Uterus (tissue), 4 donors: Measurements from ENCODE around the gene UBASH3B. TPM values are rescaled to one million over a fixed set of nuclear protein-coding genes. Genes with fewer than 3 reads are reported as not detected.

Experiments used
- DNase-seq, 2 donors: peaks; one replicate each; pipeline ENCODE4 v3.0.0-alpha.2; 2019 to 2020
- H3K27ac ChIP-seq, 2 donors: fragments of 200-600 bp; sonication (generic); 1 replicate in 1 of 2; 2 replicates in 1 of 2; pipeline ENCODE4 v1.5.1; 2016 to 2018
- H3K27me3 ChIP-seq, 2 donors: fragments of 200-600 bp; sonication (generic); one replicate each; pipeline ENCODE4 v1.5.1; 2018 to 2019; ENCODE audit warnings: control low read depth in 1 of 2
- H3K36me3 ChIP-seq, 2 donors: fragments of 200-600 bp; sonication (generic); one replicate each; pipeline ENCODE4 v1.5.1; 2019; ENCODE audit warnings: control low read depth in 1 of 2
- H3K4me1 ChIP-seq, 2 donors: fragments of 200-600 bp; sonication (generic); one replicate each; pipeline ENCODE4 v1.5.1; 2018 to 2019; ENCODE audit warnings: control low read depth in 1 of 2
- H3K4me3 ChIP-seq, 2 donors: fragments of 200-600 bp; sonication (generic); 1 replicate in 1 of 2; 2 replicates in 1 of 2; pipeline ENCODE4 v1.5.1; 2018 to 2019; ENCODE audit warnings: mild to moderate bottlenecking in 1 of 2
- H3K9me3 ChIP-seq, 2 donors: fragments of 200-600 bp; sonication (generic); one replicate each; pipeline ENCODE4 v1.5.1; 2019; ENCODE audit warnings: control low read depth in 1 of 2
- CTCF ChIP-seq, 4 experiments: fragments of 200-600 bp in 2 of 4; fragments of 450-650 bp in 2 of 4; sonication (generic) in 2 of 4; IDR thresholded peaks; one replicate each; pipeline ENCODE4 v1.5.1; 2016 to 2019; ENCODE audit warnings: antibody characterized with exemption in 4 of 4, mild to moderate bottlenecking in 2 of 4, moderate library complexity in 1 of 4
- POLR2A ChIP-seq, 2 donors: fragments of 450-650 bp; IDR thresholded peaks; one replicate each; pipeline ENCODE4 v1.6.1; 2016; ENCODE audit warnings: antibody characterized with exemption in 2 of 2, mild to moderate bottlenecking in 1 of 2, moderate library complexity in 1 of 2
- intact Hi-C: fragments of 100-400 bp; cut with DNase I; formaldehyde crosslinking; loops from one replicate; pipeline ENCODE4 v1.15.1; 2023; ENCODE audit warnings: low total_unique reads
- total RNA-seq, 4 donors: library from RNA; depleted of rRNA in 3 of 4; stranded (reverse); fragments of >200 nt in 3 of 4; gene quantifications; one replicate each; pipeline versions ENCODE4 v1.1.0 to v1.2.4, GENCODE V29; 2014 to 2023
- donor health status: DM: yes; HTN: yes; CAD: no.

UBASH3B gene
- total RNA-seq, 4 donors from 2014 or later, result under 0.01 to 5.8 (median 2.0) TPM

GRCh38 chr11:122720107-122720881, 64.8 kb downstream of the UBASH3B start:
- no peak for DNase-seq
- Histone ChIP-seq H3K36me3 (no peaks in the 10 kb centered on the region), H3K27me3 (no peaks in the 10 kb centered on the region), H3K9me3 (no peaks in the 10 kb centered on the region), H3K27ac (no peak overlapping the region), H3K4me3 (no peak overlapping the region), H3K4me1 (no peaks in the 10 kb centered on the region)
- intact Hi-C loops, result no loop called here
- TF ChIP-seq CTCF (IDR thresholded peaks at IDR 0.05) (no peak), POLR2A (IDR thresholded peaks at IDR 0.05) (no peak)

GRCh38 chr11:122721201-122721963, 65.9 kb downstream of the UBASH3B start:
- H3K27ac ChIP-seq, result no peak overlapping the region
- DNase-seq, result no peak
- intact Hi-C loops, result no loop called here
- no peak overlapping the region for H3K4me3 ChIP-seq
- TF ChIP-seq CTCF (IDR thresholded peaks at IDR 0.05), result no peak
- TF ChIP-seq POLR2A (IDR thresholded peaks at IDR 0.05), result no peak
- H3K36me3 ChIP-seq, result no peaks in the 10 kb centered on the region
- H3K9me3 ChIP-seq, result no peaks in the 10 kb centered on the region
- H3K4me1 ChIP-seq, result no peaks in the 10 kb centered on the region
- no peaks in the 10 kb centered on the region for H3K27me3 ChIP-seq

- H3K27ac ChIP-seq, result no peak overlapping the region
- TF ChIP-seq CTCF (IDR thresholded peaks at IDR 0.05) (no peak), POLR2A (IDR thresholded peaks at IDR 0.05) (no peak)
- H3K9me3 ChIP-seq, result no peaks in the 10 kb centered on the region
- no peaks in the 10 kb centered on the region for H3K4me1 ChIP-seq
- H3K36me3 ChIP-seq, result no peaks in the 10 kb centered on the region
- no peak for DNase-seq
- H3K4me3 ChIP-seq, result no peak overlapping the region
- H3K27me3 ChIP-seq, result no peaks in the 10 kb centered on the region
- intact Hi-C loops, result no loop called here
Measured at GRCh38 chr11:122721964-122722266, 66.4 kb downstream of the UBASH3B start.

GRCh38 chr11:122723106-122723505, 67.6 kb downstream of the UBASH3B start:
- Histone ChIP-seq H3K4me3 (no peak overlapping the region), H3K27ac (no peak overlapping the region), H3K27me3 (no peaks in the 10 kb centered on the region), H3K4me1 (no peaks in the 10 kb centered on the region), H3K9me3 (no peaks in the 10 kb centered on the region), H3K36me3 (no peaks in the 10 kb centered on the region)
- intact Hi-C loops, result no loop called here
- no peak for DNase-seq
- TF ChIP-seq CTCF (IDR thresholded peaks at IDR 0.05), result no peak
- no peak for TF ChIP-seq POLR2A (IDR thresholded peaks at IDR 0.05)

- no peak overlapping the region for H3K27ac ChIP-seq
- TF ChIP-seq CTCF (IDR thresholded peaks at IDR 0.05) (no peak), POLR2A (IDR thresholded peaks at IDR 0.05) (no peak)
- intact Hi-C loops, result no loop called here
- no peak for DNase-seq
- H3K4me3 ChIP-seq, result no peak overlapping the region
- no peaks in the 10 kb centered on the region for H3K9me3 ChIP-seq
- H3K4me1 ChIP-seq, result no peaks in the 10 kb centered on the region
- no peaks in the 10 kb centered on the region for H3K36me3 ChIP-seq
- H3K27me3 ChIP-seq, result no peaks in the 10 kb centered on the region
Measured at GRCh38 chr11:122723576-122723975, 68.1 kb downstream of the UBASH3B start.
